HEK293T (cell line): ENCODE measurements around the gene OR13C8.

ENCODE experiments used
- CTCF ChIA-PET: fragments of 350-600 bp; formaldehyde crosslinking; extraction: SDS; loops from one replicate; lab custom pipeline; 2021; ENCODE audit warnings: antibody characterized with exemption, inconsistent platforms; lab: Yijun Ruan, JAX
- POLR2A ChIA-PET: fragments of 350-600 bp; formaldehyde crosslinking; extraction: SDS; loops from one replicate; lab custom pipeline; 2020; ENCODE audit warnings: antibody characterized with exemption, inconsistent platforms; lab: Yijun Ruan, JAX
- DNase-seq: peaks from one replicate; pipeline ENCODE4 v3.0.0; 2012; ENCODE audit warnings: mixed read lengths; ENCODE audit errors: extremely low spot score
- ARNT ChIP-seq: fragments of 450-650 bp; IDR thresholded peaks from 2 replicates; pipeline ENCODE4 v1.6.1; 2017; ENCODE audit warnings: mild to moderate bottlenecking
- BHLHE40 ChIP-seq: fragments of 450-650 bp; IDR thresholded peaks from 2 replicates; pipeline ENCODE4 v1.6.1; 2016; ENCODE audit warnings: mild to moderate bottlenecking, moderate library complexity, borderline replicate concordance
- CTBP1 ChIP-seq: fragments of 450-650 bp; IDR thresholded peaks from 2 replicates; pipeline ENCODE4 v1.6.1; 2016; ENCODE audit warnings: borderline replicate concordance
- ELF4 ChIP-seq: fragments of 450-650 bp; IDR thresholded peaks from 2 replicates; pipeline ENCODE4 v1.6.1; 2017; ENCODE audit warnings: antibody characterized with exemption
- FOXA1 ChIP-seq: fragments of 450-650 bp; IDR thresholded peaks from 2 replicates; pipeline ENCODE4 v1.6.1; 2016; ENCODE audit warnings: mild to moderate bottlenecking
- FOXK2 ChIP-seq: fragments of 450-650 bp; IDR thresholded peaks from 2 replicates; pipeline ENCODE4 v1.6.1; 2016; ENCODE audit warnings: mild to moderate bottlenecking
- FOXM1 ChIP-seq: fragments of 450-650 bp; IDR thresholded peaks from 2 replicates; pipeline ENCODE4 v1.6.1; 2017; ENCODE audit warnings: mild to moderate bottlenecking, borderline replicate concordance
- HDGF ChIP-seq: fragments of 450-650 bp; IDR thresholded peaks from 2 replicates; pipeline ENCODE4 v1.6.1; 2017; ENCODE audit warnings: antibody characterized with exemption, borderline replicate concordance
- L3MBTL2 ChIP-seq: fragments of 450-650 bp; conservative IDR thresholded peaks from 2 replicates; pipeline ENCODE4 v1.6.1; 2016; ENCODE audit warnings: mild to moderate bottlenecking
- LEF1 ChIP-seq: fragments of 450-650 bp; IDR thresholded peaks from 2 replicates; pipeline ENCODE4 v1.6.1; 2017; ENCODE audit warnings: mild to moderate bottlenecking, borderline replicate concordance
- NFRKB ChIP-seq: fragments of 450-650 bp; IDR thresholded peaks from 2 replicates; pipeline ENCODE4 v1.6.1; 2016; ENCODE audit warnings: mild to moderate bottlenecking, moderate library complexity
- PKNOX1 ChIP-seq: fragments of 450-650 bp; IDR thresholded peaks from 2 replicates; pipeline ENCODE4 v1.6.1; 2016
- SP1 ChIP-seq: fragments of 450-650 bp; IDR thresholded peaks from 2 replicates; pipeline ENCODE4 v1.6.1; 2017
- SUZ12 ChIP-seq: fragments of 450-650 bp; IDR thresholded peaks from 2 replicates; pipeline ENCODE4 v1.6.1; 2016; ENCODE audit warnings: mild to moderate bottlenecking
- TARDBP ChIP-seq: fragments of 450-650 bp; IDR thresholded peaks from 2 replicates; pipeline ENCODE4 v1.6.1; 2016
- ZNF384 ChIP-seq: fragments of 450-650 bp; IDR thresholded peaks from 2 replicates; pipeline ENCODE4 v1.6.1; 2016

OR13C8 gene

GRCh38 chr9:104553261-104553660, 15.7 kb upstream of the OR13C8 start:
- TF ChIP-seq ELF4 (no peak), NFRKB (no peak), PKNOX1 (no peak), L3MBTL2 (no peak), ARNT (no peak), SP1 (no peak)
- ChIA-PET CTCF (no interaction called here), POLR2A (no interaction called here)
- no peak for DNase-seq

GRCh38 chr9:104555521-104555920, 13.4 kb upstream of the OR13C8 start:
- TF ChIP-seq LEF1 (no peak), FOXA1 (no peak), HDGF (no peak), FOXM1 (no peak), FOXK2 (no peak), SUZ12 (no peak), ELF4 (no peak), L3MBTL2 (no peak), PKNOX1 (no peak), NFRKB (no peak)
- POLR2A ChIA-PET: no interaction called here
- CTCF ChIA-PET: no interaction called here
- DNase-seq: no peak

- DNase-seq: no peak
- POLR2A ChIA-PET: no interaction called here
- TF ChIP-seq FOXM1: no peak
- no peak for TF ChIP-seq ELF4
- no peak for TF ChIP-seq NFRKB
- no peak for TF ChIP-seq ZNF384
- no peak for TF ChIP-seq L3MBTL2
- no peak for TF ChIP-seq SP1
- TF ChIP-seq BHLHE40: no peak
- TF ChIP-seq FOXA1: no peak
- TF ChIP-seq PKNOX1: no peak
- no peak for TF ChIP-seq LEF1
- no peak for TF ChIP-seq ARNT
- no peak for TF ChIP-seq HDGF
- TF ChIP-seq CTBP1: no peak
- no peak for TF ChIP-seq SUZ12
- no peak for TF ChIP-seq TARDBP
- no peak for TF ChIP-seq FOXK2
- CTCF ChIA-PET: no interaction called here
Observed at GRCh38 chr9:104556830-104557634, 11.9 kb upstream of the OR13C8 start.

- POLR2A ChIA-PET: no interaction called here
- TF ChIP-seq LEF1 (no peak), FOXA1 (no peak), HDGF (no peak), TARDBP (no peak), L3MBTL2 (no peak), PKNOX1 (no peak), BHLHE40 (no peak), ZNF384 (no peak)
Observed at GRCh38 chr9:104564358-104564757, 4.6 kb upstream of the OR13C8 start.

GRCh38 chr9:104572612-104573011, 3.6 kb downstream of the OR13C8 start:
- ChIA-PET CTCF (no interaction called here), POLR2A (no interaction called here)
- no peak for DNase-seq
- TF ChIP-seq NFRKB (no peak), HDGF (no peak), ELF4 (no peak), FOXA1 (no peak)

More at GRCh38 chr9:104564358-104564757, 4.6 kb upstream of the OR13C8 start:
- no peak for DNase-seq
- CTCF ChIA-PET: no interaction called here

GRCh38 chr9:104575456-104575855, 6.5 kb downstream of the OR13C8 start:
- no peak for DNase-seq
- CTCF ChIA-PET: no interaction called here
- POLR2A ChIA-PET: no interaction called here
- TF ChIP-seq FOXA1 (no peak), PKNOX1 (no peak), BHLHE40 (no peak), LEF1 (no peak), TARDBP (no peak), ZNF384 (no peak), FOXM1 (no peak), SP1 (no peak), FOXK2 (no peak), ELF4 (no peak), HDGF (no peak), ARNT (no peak), SUZ12 (no peak)
